GM18858 (cell line): ENCODE results near the gene TRIM10.
"Not testable (repeated sequence)": the region's sequence is repeated elsewhere in the genome, so short reads cannot be mapped to it uniquely, and the experiment has no call there.

Experiments used
- ATAC-seq: cut with Tn5 transposase; IDR thresholded peaks from one replicate; pipeline ENCODE4 v1.9.1; 2021; ENCODE audit not compliant: unreplicated experiment

TRIM10 gene

GRCh38 chr6:30154709-30155519 is 6.1 kb downstream of the TRIM10 start:
- no peak for ATAC-seq

DNA sequence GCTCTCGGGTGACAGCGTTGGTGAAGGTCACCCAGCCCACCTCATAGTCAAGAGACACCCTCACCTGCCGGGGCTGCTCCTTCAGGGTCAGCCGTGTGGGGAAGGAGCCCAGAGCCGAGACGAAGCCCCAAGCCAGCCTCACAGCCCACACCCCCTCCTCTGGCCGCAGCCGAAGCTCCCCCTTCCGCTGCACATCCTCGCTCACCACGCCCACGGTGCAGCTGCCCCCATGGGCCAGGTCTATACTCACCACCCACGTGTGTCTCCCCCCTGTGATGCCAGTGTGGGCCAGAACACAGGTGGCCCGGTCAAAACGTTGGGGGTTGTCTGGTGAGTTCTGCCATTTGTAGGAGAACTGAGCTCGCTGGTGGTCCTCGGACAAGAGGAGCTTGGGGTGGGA is 7.0 kb downstream of the TRIM10 start:
- no peak for ATAC-seq

- no peak for ATAC-seq
Measured at GRCh38 chr6:30152910-30153610, 8.0 kb downstream of the TRIM10 start.

GRCh38 chr6:30152016-30152673 is 8.9 kb downstream of the TRIM10 start:
- ATAC-seq = no peak

- no peak for ATAC-seq
Measured at GRCh38 chr6:30151580-30151979, 9.4 kb downstream of the TRIM10 start.

- no peak for ATAC-seq
Measured at GRCh38 chr6:30150671-30151395, 10.2 kb downstream of the TRIM10 start.

DNA sequence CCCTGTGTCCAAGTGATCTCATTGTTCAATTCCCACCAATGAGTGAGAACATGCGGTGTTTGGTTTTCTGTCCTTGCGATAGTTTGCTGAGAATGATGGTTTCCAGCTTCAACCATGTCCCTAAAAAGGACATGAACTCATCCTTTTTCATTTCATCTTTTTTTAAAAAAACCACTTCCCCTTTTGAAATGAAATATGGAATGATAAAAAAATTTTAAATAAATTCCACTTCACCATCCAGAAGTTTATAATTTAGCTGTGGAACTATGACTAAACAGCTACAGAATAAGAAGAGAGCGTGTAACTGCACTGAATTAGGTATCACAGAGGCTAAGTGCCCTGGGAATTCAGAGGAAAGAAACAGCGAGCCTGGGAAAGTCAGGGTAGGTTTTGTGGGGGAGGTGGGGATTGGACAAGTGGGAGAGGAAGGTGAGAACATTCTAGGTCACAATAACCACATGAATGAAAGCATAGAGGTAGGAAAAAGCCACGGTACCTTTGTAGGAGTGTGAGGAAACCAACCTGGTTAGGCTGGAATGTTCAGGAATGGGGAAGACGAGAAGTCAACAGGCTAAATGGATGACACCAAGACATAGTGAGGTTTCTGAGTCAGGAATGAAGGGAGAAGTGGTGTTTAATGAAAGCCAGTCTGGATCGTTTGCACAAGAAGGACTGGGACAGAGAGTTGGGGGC is 11.0 kb downstream of the TRIM10 start:
- no peak for ATAC-seq

- no peak for ATAC-seq
Measured at GRCh38 chr6:30149234-30149633, 11.8 kb downstream of the TRIM10 start.

- ATAC-seq = no peak
Measured at GRCh38 chr6:30147096-30147495, 13.9 kb downstream of the TRIM10 start.

- ATAC-seq = no peak
Measured at GRCh38 chr6:30145818-30146217, 15.2 kb downstream of the TRIM10 start.

DNA sequence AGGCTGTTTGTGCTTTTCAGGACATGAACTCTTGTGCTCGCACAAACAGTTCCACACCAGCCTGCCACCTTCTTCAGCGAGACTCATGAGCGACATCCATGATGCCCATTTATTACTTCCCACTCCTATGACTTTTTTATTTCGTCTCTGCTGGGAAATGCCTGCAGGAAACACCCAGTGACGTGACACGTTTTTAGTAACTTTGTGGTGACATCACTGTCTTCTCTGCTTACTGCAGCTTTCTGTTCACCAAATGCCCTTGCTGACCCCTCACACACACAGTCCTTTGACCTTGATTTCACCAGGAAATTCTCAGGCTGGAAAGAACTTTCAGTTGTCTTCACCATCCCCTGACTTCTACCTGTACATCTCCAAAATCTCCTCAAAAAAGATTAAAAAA is 16.2 kb downstream of the TRIM10 start:
- ATAC-seq = no peak

GRCh38 chr6:30143780-30144179 is 17.2 kb downstream of the TRIM10 start:
- ATAC-seq = no peak

- ATAC-seq = no peak
Measured at GRCh38 chr6:30142665-30143064, 18.3 kb downstream of the TRIM10 start.

DNA sequence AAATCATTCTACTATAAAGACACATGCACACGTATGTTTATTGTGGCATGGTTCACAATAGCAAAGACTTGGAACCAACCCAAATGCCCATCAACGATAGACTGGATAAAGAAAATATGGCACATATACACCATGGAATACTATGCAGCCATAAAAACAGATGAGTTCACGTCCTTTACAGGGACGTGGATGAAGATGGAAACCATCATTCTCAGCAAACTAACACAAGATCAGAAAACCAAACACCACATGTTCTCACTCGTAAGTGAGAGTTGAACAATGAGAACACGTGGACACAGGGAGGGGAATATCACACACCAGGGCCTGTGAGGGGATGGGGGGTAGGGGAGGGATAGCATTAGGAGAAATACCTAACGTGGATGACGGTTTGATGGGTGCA is 20.8 kb downstream of the TRIM10 start:
- not testable (repeated sequence) for ATAC-seq

DNA sequence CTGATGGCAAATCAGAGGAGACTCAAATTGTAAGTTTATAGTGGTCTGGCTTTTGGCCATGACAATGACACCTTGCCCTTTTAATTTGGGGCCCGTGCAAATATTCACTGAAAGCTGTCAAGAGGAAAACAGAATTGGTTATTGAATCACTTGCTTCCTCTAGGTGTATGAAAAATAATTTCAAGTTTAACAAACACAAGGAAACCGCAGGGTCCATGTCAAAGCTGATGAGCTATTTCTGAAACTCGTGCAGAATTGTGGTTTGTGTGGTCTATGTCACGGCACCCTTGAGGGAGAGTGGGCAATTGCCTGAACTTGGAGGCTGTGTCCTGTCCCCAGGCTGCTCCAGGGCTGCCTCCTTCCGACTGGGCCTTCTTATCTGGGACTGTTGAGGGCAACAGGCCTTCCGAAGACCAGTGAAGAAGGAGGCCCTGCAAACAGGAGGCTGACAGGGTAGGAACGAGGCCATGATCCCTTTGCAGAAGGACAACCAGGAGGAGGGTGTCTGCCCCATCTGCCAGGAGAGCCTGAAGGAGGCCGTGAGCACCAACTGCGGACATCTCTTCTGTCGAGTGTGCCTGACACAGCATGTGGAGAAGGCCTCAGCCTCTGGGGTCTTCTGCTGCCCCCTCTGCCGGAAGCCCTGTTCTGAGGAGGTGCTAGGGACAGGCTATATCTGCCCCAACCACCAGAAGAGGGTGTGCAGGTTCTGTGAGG is 24.3 kb downstream of the TRIM10 start:
- ATAC-seq = no peak

GRCh38 chr6:30135757-30136156 is 25.3 kb downstream of the TRIM10 start, which contains the start of gene TRIM40:
TSS of gene TRIM40 (plus strand) at chr6:30136140. CDS start at chr6:30137037, 897 bp downstream.
- no peak for ATAC-seq

- ATAC-seq = no peak
Measured at GRCh38 chr6:30135147-30135546, 25.9 kb downstream of the TRIM10 start.

- no peak for ATAC-seq
Measured at GRCh38 chr6:30131947-30132497, 29.0 kb downstream of the TRIM10 start.
